HUES48 (cell line): ENCODE measurements around the gene EMC6.
"Not testable (repeated sequence)": the region's sequence is repeated elsewhere in the genome, so short reads cannot be mapped to it uniquely, and the experiment has no call there.

ENCODE experiments used
- H3K27ac ChIP-seq: one replicate; pipeline ENCODE4 v1.7.0; 2013; ENCODE audit warnings: low read depth, low read length, inconsistent platforms
- H3K27me3 ChIP-seq: 2 replicates; pipeline ENCODE4 v1.6.1; 2013; ENCODE audit warnings: mild to moderate bottlenecking, low read length; ENCODE audit not compliant: control insufficient read depth, insufficient read depth
- H3K36me3 ChIP-seq: 2 replicates; pipeline ENCODE4 v1.6.1; 2013; ENCODE audit warnings: low read length; ENCODE audit not compliant: control insufficient read depth, insufficient read depth
- H3K4me1 ChIP-seq: 2 replicates; pipeline ENCODE4 v1.6.1; 2013; ENCODE audit warnings: mild to moderate bottlenecking, low read length; ENCODE audit not compliant: control insufficient read depth, insufficient read depth
- H3K4me3 ChIP-seq: 2 replicates; pipeline ENCODE4 v1.5.1; 2013; ENCODE audit warnings: mild to moderate bottlenecking, low read depth, low read length
- H3K9ac ChIP-seq: 2 replicates; pipeline ENCODE4 v1.6.1; 2013; ENCODE audit warnings: mild to moderate bottlenecking, low read depth, low read length, moderate library complexity
- H3K9me3 ChIP-seq: 2 replicates; pipeline ENCODE4 v1.6.1; 2013; ENCODE audit warnings: low read length; ENCODE audit not compliant: control insufficient read depth, insufficient read depth

EMC6 gene

DNA sequence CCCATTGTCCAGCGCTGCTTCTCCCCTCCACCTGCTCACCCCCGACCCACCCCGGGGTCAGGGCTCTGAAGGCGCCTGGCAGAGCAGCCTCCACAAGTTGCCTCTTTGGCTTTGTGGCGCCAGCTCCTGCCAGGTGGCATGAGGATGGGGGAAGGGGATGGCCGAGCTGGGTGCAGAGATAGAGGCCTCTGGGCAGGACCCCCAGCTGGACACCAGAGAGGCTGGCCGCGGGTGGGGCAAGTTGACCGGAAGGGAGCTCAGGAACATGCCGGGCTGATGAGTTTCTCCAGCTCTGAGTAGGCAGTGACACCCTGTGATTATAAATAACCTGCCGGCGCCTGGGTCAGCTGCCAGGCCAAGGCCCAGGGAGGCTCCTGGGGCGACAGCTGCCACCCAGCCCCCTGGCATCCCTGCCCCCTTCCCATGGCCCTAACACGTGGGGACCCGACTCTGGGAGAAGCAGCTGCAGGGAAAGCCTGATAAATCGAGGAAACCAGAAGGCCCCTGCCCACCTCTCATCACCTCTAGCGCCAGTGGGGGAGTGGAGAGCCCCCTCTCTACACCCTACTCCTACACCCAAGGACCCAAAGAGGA is 26.6 kb downstream of the EMC6 start:
- Histone ChIP-seq H3K4me1 (peaks cover 3% of the 10 kb centered on the region; the same call in 1 of the 2 replicates), H3K4me3 (peak overlapping the region; percentile 75), H3K9me3 (no peaks in the 10 kb centered on the region), H3K9ac (no peak overlapping the region), H3K36me3 (no peaks in the 10 kb centered on the region), H3K27me3 (peaks cover 31% of the 10 kb centered on the region), H3K27ac (no peak overlapping the region)

DNA sequence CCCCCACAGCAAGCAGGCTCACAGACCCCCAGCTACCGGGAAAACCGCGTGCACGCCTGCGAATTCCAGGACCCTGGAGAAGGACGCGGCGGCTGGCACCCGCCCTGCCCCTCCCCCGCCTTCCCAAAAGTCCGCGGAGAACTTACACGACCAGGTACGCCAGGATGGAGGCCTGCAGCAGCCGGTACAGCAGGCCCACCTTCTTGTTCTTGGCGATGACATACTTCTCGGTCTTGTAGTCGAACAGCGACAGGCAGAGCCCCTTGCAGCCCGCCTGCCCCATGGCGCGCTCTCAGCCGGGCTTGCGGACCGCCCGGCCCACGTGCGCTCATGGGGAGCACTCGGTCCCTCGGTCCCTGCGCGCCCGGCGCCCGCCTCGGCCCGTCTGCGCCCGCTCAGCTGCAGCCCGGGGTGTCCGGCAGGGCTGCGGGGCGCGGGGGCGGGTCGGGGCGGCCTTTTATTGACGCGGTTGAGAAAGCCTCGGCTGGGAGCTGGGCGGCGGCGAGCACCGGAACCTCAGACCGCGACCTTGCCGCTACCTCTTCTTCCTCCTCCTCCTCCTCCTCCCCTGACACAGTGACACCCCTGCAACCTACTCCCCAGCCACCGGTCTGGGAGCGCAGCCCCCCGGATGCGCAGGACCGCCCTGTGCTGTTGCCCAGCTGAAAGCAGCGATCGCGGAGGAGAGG is 27.3 kb downstream of the EMC6 start, which contains the start of gene P2RX5:
TSS of gene P2RX5 (minus strand) at position 433 of the 689 bp plus-strand sequence. CDS start at position 283, 150 bp downstream.
- Histone ChIP-seq H3K27ac (no peak within 1 kb of the TSS), H3K27me3 (peaks cover 31% of the 10 kb centered on the region), H3K9me3 (no peaks in the 10 kb centered on the region), H3K4me1 (peaks cover 3% of the 10 kb centered on the region; the same call in 1 of the 2 replicates), H3K4me3 (peak within 1 kb of the TSS; percentile 75), H3K9ac (no peak within 1 kb of the TSS; the same call in 1 of the 2 replicates), H3K36me3 (no peaks in the 10 kb centered on the region)

DNA sequence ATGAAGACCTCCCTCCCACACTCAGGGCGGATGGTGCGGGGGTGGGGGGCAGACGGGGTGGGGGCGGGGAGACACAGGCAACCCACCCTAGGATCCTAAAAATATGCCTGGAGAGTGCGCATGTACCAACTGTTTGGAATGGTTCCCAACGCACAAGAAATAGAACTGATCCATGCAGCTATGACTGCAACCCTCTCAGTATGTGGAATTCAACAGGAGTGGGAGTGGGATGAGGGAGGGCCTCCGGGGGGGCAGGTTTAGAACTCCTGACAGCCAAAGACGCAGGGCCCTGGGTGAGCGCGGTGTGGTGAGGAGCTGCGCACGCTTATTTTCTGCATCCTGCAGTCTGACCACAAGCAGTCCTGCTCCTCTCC is 28.5 kb downstream of the EMC6 start:
- no peaks in the 10 kb centered on the region for H3K36me3 ChIP-seq
- H3K9me3 ChIP-seq, result no peaks in the 10 kb centered on the region
- no peak overlapping the region for H3K9ac ChIP-seq
- H3K27ac ChIP-seq, result no peak overlapping the region
- H3K27me3 ChIP-seq, result peaks cover 31% of the 10 kb centered on the region
- H3K4me1 ChIP-seq, result peaks cover 3% of the 10 kb centered on the region; the same call in 1 of the 2 replicates
- no peak overlapping the region for H3K4me3 ChIP-seq

DNA sequence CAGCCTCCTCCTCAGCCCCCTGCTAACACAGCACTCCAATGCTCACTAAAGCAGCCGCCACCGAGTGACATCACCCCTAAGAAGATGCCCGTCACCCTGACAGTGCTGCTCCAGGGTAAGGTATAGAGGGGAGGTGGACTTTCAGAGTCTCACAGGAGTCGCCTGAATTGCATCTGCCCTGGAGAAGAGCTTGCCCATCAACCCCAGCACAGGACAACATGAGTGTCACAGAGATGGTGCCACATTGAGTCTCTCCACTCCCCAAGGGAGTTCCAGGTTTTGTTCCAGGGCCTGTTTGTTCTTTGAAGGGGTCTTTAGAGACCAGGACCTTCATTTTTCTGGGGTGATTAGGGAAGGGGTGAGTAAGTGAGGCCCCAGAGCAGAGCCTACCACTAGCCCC is 29.5 kb downstream of the EMC6 start:
- Histone ChIP-seq H3K4me3 (no peak overlapping the region), H3K36me3 (no peaks in the 10 kb centered on the region), H3K27ac (no peak overlapping the region), H3K27me3 (peaks cover 31% of the 10 kb centered on the region), H3K9me3 (no peaks in the 10 kb centered on the region), H3K4me1 (peaks cover 3% of the 10 kb centered on the region; the same call in 1 of the 2 replicates), H3K9ac (no peak overlapping the region)

DNA sequence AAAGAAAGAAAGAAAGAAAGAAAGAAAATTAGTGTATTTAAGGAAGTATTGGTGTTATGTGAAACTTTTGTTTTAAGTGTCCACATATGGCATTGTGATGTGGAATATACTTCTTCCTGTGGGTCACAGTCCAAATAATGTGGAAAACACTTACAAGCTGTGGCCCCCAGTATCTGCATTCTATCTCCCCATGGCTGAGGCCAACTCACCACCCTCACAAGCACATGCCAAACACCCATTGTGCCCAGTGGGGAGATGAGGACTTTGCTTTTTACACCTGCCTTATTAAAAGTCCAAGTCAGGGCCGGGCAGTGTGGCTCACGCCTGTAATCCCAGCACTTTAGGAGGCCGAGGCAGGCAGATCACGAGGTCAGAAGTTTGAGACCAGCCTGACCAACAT is 31.3 kb downstream of the EMC6 start:
- no peaks in the 10 kb centered on the region for H3K36me3 ChIP-seq
- no peak overlapping the region for H3K9ac ChIP-seq
- no peak overlapping the region for H3K4me3 ChIP-seq
- H3K27ac ChIP-seq, result no peak overlapping the region
- H3K4me1 ChIP-seq, result peaks cover 3% of the 10 kb centered on the region; the same call in 1 of the 2 replicates
- H3K9me3 ChIP-seq, result no peaks in the 10 kb centered on the region
- H3K27me3 ChIP-seq, result peaks cover 24% of the 10 kb centered on the region

DNA sequence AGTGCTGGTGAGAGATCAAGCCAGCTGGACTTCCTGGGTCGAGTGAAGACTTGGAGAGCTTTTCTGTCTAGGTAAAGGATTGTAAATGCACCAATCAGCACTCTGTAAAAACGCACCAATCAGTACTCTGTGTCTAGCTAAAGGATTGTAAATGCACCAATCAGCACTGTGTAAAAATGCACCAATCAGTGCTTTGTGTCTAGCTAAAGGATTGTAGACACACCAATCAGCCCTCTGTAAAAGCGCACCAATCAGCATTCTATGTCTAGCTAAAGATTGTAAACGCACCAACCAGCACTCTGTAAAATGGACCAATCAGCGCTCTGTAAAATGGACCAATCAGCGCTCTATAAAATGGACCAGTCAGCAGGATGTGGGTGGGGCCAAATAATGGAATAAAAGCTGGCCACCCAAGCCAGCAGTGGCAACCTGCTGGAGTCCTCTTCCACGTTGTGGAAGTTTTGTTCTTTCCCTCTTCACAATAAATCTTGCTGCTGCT is 33.5 kb downstream of the EMC6 start:
- H3K9me3 ChIP-seq, H3K4me1 ChIP-seq, H3K27ac ChIP-seq, H3K4me3 ChIP-seq, H3K9ac ChIP-seq, H3K27me3 ChIP-seq, H3K36me3 ChIP-seq: not testable (repeated sequence)

DNA sequence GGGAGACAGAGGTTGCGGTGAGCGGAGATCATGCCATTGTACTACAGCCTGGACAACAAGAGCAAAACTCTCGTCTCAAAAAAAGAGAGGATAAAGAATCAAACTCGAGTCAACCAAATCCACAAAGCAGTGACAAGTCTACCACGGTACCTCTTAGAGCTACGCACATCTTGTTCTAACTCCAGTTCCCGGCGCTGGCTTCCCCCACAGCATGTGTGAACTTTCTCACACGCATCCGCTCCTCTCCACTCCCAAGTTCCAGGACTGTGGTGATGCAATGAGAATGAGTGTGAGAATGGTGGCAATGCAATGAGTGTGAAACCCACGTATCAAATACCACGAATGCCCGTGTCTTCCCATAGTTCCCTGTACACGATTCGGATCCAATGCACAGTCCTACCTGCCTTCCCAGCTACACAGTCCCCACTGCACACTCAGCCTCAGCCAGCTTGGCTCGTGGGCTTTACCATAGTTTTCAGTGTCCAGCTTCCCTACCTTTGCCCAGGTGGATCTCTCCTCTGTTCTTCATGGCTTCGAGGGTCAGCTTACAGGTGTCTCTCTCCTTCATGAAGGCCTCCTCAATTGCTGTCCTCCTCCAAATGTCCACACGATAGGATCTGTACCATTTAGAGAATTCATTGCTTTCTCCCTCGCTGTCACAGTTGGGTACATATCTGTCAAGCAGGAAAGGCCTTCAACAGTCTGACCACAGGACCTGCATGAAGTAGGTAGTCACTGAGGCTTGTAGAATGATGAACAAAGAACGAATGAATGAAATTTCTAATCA is 36.5 kb downstream of the EMC6 start:
- Histone ChIP-seq H3K9ac (no peak overlapping the region), H3K4me3 (no peak overlapping the region), H3K27ac (no peak overlapping the region), H3K36me3 (no peaks in the 10 kb centered on the region), H3K9me3 (no peaks in the 10 kb centered on the region), H3K4me1 (no peaks in the 10 kb centered on the region), H3K27me3 (no peaks in the 10 kb centered on the region)

DNA sequence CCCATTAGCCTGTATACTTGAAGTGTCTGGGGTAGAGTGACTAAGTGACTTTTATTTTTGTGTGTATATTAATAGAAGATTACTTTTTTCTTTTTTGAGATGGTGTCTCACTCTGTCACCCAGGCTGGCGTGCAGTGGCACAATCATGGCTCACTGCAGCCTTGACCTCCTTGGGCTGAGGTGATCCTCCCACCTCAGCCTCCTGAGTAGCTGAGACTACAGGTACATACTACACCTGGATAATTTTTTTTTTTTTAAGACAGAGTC is 37.0 kb downstream of the EMC6 start:
- not testable (repeated sequence) for H3K9ac ChIP-seq, H3K4me3 ChIP-seq, H3K27me3 ChIP-seq, H3K36me3 ChIP-seq, H3K4me1 ChIP-seq, H3K27ac ChIP-seq, H3K9me3 ChIP-seq

DNA sequence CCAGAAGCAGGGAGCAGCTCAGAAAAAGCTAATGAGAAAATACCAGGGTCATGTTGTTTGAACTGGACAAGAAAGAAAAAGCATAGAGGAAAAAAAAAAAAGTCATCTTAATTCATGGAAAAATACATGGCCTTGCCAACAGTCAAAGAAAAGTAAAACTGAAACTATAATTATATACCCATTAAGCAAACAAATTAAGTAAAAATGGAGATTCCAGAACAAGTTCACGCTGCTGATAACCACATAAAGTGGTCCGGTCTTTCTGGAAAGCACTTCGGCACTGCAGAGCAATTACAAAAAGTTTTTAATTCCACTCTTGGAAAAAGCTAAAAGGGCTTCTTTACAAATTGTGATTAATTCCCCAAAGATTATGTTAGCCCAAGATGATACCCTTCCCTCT is 39.8 kb downstream of the EMC6 start:
- Histone ChIP-seq H3K4me1 (0 out of 2 replicates have a peak, but pooled peaks cover 4% of the 10 kb centered on the region), H3K27me3 (no peaks in the 10 kb centered on the region), H3K36me3 (peaks cover 13% of the 10 kb centered on the region), H3K4me3 (no peak overlapping the region), H3K9ac (no peak overlapping the region), H3K27ac (no peak overlapping the region), H3K9me3 (no peaks in the 10 kb centered on the region)

DNA sequence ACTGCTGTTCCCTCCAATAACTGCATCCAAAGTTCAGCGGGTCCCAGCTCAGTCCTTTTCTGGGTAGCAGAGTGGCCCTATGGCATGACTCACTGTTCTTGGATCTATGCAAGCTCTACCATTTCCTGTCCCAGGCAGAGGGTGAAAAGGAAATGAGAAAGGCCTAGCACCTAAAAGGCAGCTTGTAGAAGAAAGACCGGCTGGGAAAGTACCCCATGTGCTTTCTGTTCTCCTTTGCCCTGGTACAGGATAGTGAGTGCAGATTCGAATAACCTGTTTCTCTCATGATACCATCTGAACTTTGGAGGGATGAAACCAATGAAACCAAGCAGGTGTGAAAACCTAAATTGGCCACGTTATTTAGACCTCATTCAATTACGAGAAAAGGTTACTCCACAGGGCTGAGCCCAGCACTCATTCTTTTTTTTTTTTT is 42.4 kb downstream of the EMC6 start:
- Histone ChIP-seq H3K9me3 (no peaks in the 10 kb centered on the region), H3K9ac (no peak overlapping the region), H3K4me3 (no peak overlapping the region), H3K27me3 (no peaks in the 10 kb centered on the region), H3K27ac (peak overlapping the region; percentile 39), H3K36me3 (peaks cover 28% of the 10 kb centered on the region), H3K4me1 (0 out of 2 replicates have a peak, but pooled peaks cover 4% of the 10 kb centered on the region)
